CD14-positive monocyte (primary cell): Measurements from ENCODE around the gene PPP2R3A. TPM values are rescaled to one million over a fixed set of nuclear protein-coding genes. Genes with fewer than 3 reads are reported as not detected.
"Not testable (repeated sequence)": the region's sequence is repeated elsewhere in the genome, so short reads cannot be mapped to it uniquely, and the experiment has no call there.

Experiments used
- DNase-seq, 3 donors: peaks; one replicate each; pipeline ENCODE4 v3.0.0-alpha.2; 2011 to 2022
- H2AFZ ChIP-seq: 2 replicates; pipeline ENCODE4 v1.6.0; 2012; ENCODE audit warnings: mild to moderate bottlenecking, low read depth, low read length, inconsistent platforms; ENCODE audit not compliant: insufficient read depth, poor library complexity, severe bottlenecking
- H3K27ac ChIP-seq, 2 donors: 1 replicate in 1 of 2; 2 replicates in 1 of 2; pipeline ENCODE4 v1.5.1; 2012 to 2013; ENCODE audit warnings: low read length in 2 of 2, control low read depth in 1 of 2, inconsistent platforms in 1 of 2, low read depth in 1 of 2, mild to moderate bottlenecking in 1 of 2
- H3K27me3 ChIP-seq, 2 donors: one replicate each; pipeline versions ENCODE4 v1.6.0 to v1.6.1; 2011 to 2013; ENCODE audit warnings: low read length in 2 of 2; ENCODE audit not compliant: control insufficient read depth in 2 of 2, insufficient read depth in 2 of 2
- H3K36me3 ChIP-seq, 2 donors: replicated peaks in 1 of 2; 1 replicate in 1 of 2; 2 replicates in 1 of 2; pipeline versions ENCODE4 v1.5.1 to v1.6.1; 2012 to 2013; ENCODE audit warnings: low read length in 2 of 2, control low read depth in 1 of 2, inconsistent platforms in 1 of 2, mild to moderate bottlenecking in 1 of 2; ENCODE audit not compliant: insufficient read depth in 2 of 2, control insufficient read depth in 1 of 2
- H3K4me1 ChIP-seq, 2 donors: 1 replicate in 1 of 2; 2 replicates in 1 of 2; pipeline versions ENCODE4 v1.5.1 to v1.6.1; 2012 to 2013; ENCODE audit warnings: low read length in 2 of 2, control low read depth in 1 of 2, inconsistent platforms in 1 of 2, mild to moderate bottlenecking in 1 of 2, moderate library complexity in 1 of 2; ENCODE audit not compliant: insufficient read depth in 2 of 2, control insufficient read depth in 1 of 2
- H3K4me2 ChIP-seq: replicated peaks from 2 replicates; pipeline ENCODE3; 2012; ENCODE audit warnings: low read length, moderate library complexity, mild to moderate bottlenecking; ENCODE audit not compliant: poor library complexity, severe bottlenecking; ENCODE audit errors: extremely low read depth
- H3K4me3 ChIP-seq, 3 experiments: fragments of 200-600 bp in 1 of 3; sonication (generic) in 1 of 3; replicated peaks in 1 of 3; 1 replicate in 2 of 3; 2 replicates in 1 of 3; pipeline ENCODE4 v1.5.1; 2011 to 2013; ENCODE audit warnings: low read length in 3 of 3, mild to moderate bottlenecking in 3 of 3, control low read depth in 2 of 3, low read depth in 2 of 3, inconsistent platforms in 1 of 3, moderate library complexity in 1 of 3
- H3K79me2 ChIP-seq: 2 replicates; pipeline ENCODE4 v1.6.0; 2012; ENCODE audit warnings: mild to moderate bottlenecking, control low read depth, inconsistent platforms, low read length, moderate library complexity; ENCODE audit not compliant: insufficient read depth
- H3K9ac ChIP-seq: 2 replicates; pipeline ENCODE4 v1.6.0; 2017; ENCODE audit warnings: low read length, mild to moderate bottlenecking; ENCODE audit not compliant: insufficient read depth, poor library complexity, severe bottlenecking
- H3K9me3 ChIP-seq, 2 donors: replicated peaks in 1 of 2; 1 replicate in 1 of 2; 2 replicates in 1 of 2; pipeline versions ENCODE4 v1.5.1 to v1.6.1; 2012 to 2013; ENCODE audit warnings: low read length in 2 of 2, control low read depth in 1 of 2; ENCODE audit not compliant: control insufficient read depth in 1 of 2, insufficient read depth in 1 of 2
- H4K20me1 ChIP-seq: 2 replicates; pipeline ENCODE4 v1.6.0; 2012; ENCODE audit warnings: mild to moderate bottlenecking, low read length, control low read depth, moderate library complexity; ENCODE audit not compliant: insufficient read depth
- H3K27ac Mint-ChIP-seq, 7 donors: one replicate each; pipeline ENCODE4 v1.8.0; 2020; ENCODE audit warnings: mild to moderate bottlenecking in 7 of 7, mixed read lengths in 7 of 7, moderate library complexity in 6 of 7, inconsistent platforms in 2 of 7
- H3K27me3 Mint-ChIP-seq, 3 donors: one replicate each; pipeline ENCODE4 v1.8.0; 2021 to 2022; ENCODE audit warnings: low read depth in 3 of 3, mild to moderate bottlenecking in 3 of 3, mixed read lengths in 3 of 3, moderate library complexity in 3 of 3, inconsistent platforms in 1 of 3
- H3K36me3 Mint-ChIP-seq, 2 donors: one replicate each; pipeline ENCODE4 v1.8.0; 2020; ENCODE audit warnings: mixed read lengths in 2 of 2, inconsistent platforms in 1 of 2, mild to moderate bottlenecking in 1 of 2
- H3K4me1 Mint-ChIP-seq: one replicate; pipeline ENCODE4 v1.8.0; 2020; ENCODE audit warnings: mild to moderate bottlenecking, mixed read lengths
- H3K4me3 Mint-ChIP-seq, 2 donors: one replicate each; pipeline ENCODE4 v1.8.0; 2020; ENCODE audit warnings: mild to moderate bottlenecking in 2 of 2, mixed read lengths in 2 of 2, moderate library complexity in 1 of 2
- H3K9me3 Mint-ChIP-seq, 7 donors: one replicate each; pipeline ENCODE4 v1.8.0; 2020 to 2022; ENCODE audit warnings: mixed read lengths in 7 of 7, mild to moderate bottlenecking in 6 of 7, moderate library complexity in 6 of 7, inconsistent platforms in 2 of 7
- CTCF ChIP-seq: fragments of 200-600 bp; IDR thresholded peaks from one replicate; pipeline ENCODE4 v1.8.0; 2022; ENCODE audit warnings: antibody characterized with exemption, mild to moderate bottlenecking
- WGBS: methylation state at CpG from one replicate; pipeline ENCODE4 v1.1.5; 2013; ENCODE audit warnings: missing lambda C conversion rate; ENCODE audit not compliant: insufficient coverage; 5-methylcytosine and 5-hydroxymethylcytosine counted together
- intact Hi-C, 2 donors: fragments of 100-400 bp; cut with micrococcal nuclease; formaldehyde crosslinking; loops; one replicate each; pipeline versions ENCODE4 v1.15.0 to v1.15.1; 2023
- polyA plus RNA-seq, 3 donors: library from polyadenylated mRNA; depleted of rRNA in 1 of 3; unstranded in 2 of 3; stranded (reverse) in 1 of 3; fragments of 300-500 nt in 2 of 3; fragments of >200 nt in 1 of 3; fragmentation: Illumina TruSeq in 2 of 3; gene quantifications; 1 replicate in 2 of 3; 2 replicates in 1 of 3; pipeline ENCODE4 v1.2.3, GENCODE V29; 2012 to 2021

The PPP2R3A gene
- polyA plus RNA-seq, 3 donors = 0.09 to 0.15 (median 0.10) TPM

- H3K4me3 ChIP-seq = not testable (repeated sequence)
These were observed 27.8 kb upstream of the PPP2R3A start for GRCh38 chr3:135937766-135938165.

GRCh38 chr3:135944831-135945230 is 20.7 kb upstream of the PPP2R3A start:
- H3K27me3 ChIP-seq = no peaks in the 10 kb centered on the region
- H3K36me3 Mint-ChIP-seq = no peaks in the 10 kb centered on the region
- TF ChIP-seq CTCF = no peak
- H3K27ac Mint-ChIP-seq = no peak overlapping the region
- H3K4me1 ChIP-seq = no peaks in the 10 kb centered on the region
- H2AFZ ChIP-seq = no peak overlapping the region
- no peak overlapping the region for H3K9ac ChIP-seq
- intact Hi-C loops = no loop called here
- peaks cover 2 to 27% (median 15%) of the 10 kb centered on the region in 7 donors for H3K9me3 Mint-ChIP-seq
- H3K79me2 ChIP-seq = no peaks in the 10 kb centered on the region
- no peaks in the 10 kb centered on the region for H3K36me3 ChIP-seq
- H3K4me3 Mint-ChIP-seq = no peak overlapping the region
- no peak overlapping the region for H3K4me3 ChIP-seq
- H4K20me1 ChIP-seq = no peaks in the 10 kb centered on the region
- 95% methylated on average over 2 of the region's 2 CpGs for WGBS
- H3K4me2 ChIP-seq = no peak overlapping the region
- no peak for DNase-seq
- no peak overlapping the region for H3K27ac ChIP-seq
- no peaks in the 10 kb centered on the region for H3K4me1 Mint-ChIP-seq
- peaks cover 13 to 14% of the 10 kb centered on the region in 2 donors for H3K9me3 ChIP-seq
- H3K27me3 Mint-ChIP-seq = peaks cover 2 to 8% (median 4%) of the 10 kb centered on the region in 3 donors

More at GRCh38 chr3:135937766-135938165, 27.8 kb upstream of the PPP2R3A start:
- no CpG with 5 or more reads among the region's 1 CpG for WGBS
- H2AFZ ChIP-seq, DNase-seq, H3K4me3 Mint-ChIP-seq, H3K27ac Mint-ChIP-seq, H3K36me3 ChIP-seq, H3K27me3 ChIP-seq, H3K27me3 Mint-ChIP-seq, H3K4me1 Mint-ChIP-seq, H4K20me1 ChIP-seq, H3K79me2 ChIP-seq, H3K4me1 ChIP-seq, H3K4me2 ChIP-seq, intact Hi-C loops, H3K27ac ChIP-seq, H3K9ac ChIP-seq, H3K36me3 Mint-ChIP-seq: not testable (repeated sequence)
- H3K9me3 Mint-ChIP-seq = peaks cover 2 to 24% (median 7%) of the 10 kb centered on the region in 7 donors
- H3K9me3 ChIP-seq = peaks cover 0 to 12% of the 10 kb centered on the region in 2 donors
